ENCODE measurements around the gene UBAC2.
"Not testable (repeated sequence)": the region's sequence is repeated elsewhere in the genome, so short reads cannot be mapped to it uniquely, and the experiment has no call there.

The UBAC2 gene

DNA sequence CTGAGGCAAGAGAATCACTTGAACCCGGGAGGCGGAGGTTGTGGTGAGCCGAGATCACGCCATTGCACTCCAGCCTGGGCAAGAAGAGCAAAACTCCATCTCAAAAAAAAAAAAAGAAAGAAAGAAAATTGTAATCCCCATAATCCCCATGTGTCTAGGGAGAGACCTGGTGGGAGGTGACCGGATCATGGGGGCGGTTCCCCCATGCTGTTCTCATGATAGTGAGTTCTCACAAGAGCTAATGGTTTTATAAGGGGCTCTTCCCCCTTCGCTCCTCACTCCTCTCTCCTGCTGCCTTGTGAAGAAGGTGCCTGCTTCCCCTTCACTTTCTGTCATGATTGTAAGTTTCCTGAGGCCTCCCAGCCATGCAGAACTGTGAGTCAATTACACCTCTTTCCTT, 192.7 kb downstream of the UBAC2 start:
- DNase-seq (ENCODE audit: low read depth) = not testable (repeated sequence)

DNA sequence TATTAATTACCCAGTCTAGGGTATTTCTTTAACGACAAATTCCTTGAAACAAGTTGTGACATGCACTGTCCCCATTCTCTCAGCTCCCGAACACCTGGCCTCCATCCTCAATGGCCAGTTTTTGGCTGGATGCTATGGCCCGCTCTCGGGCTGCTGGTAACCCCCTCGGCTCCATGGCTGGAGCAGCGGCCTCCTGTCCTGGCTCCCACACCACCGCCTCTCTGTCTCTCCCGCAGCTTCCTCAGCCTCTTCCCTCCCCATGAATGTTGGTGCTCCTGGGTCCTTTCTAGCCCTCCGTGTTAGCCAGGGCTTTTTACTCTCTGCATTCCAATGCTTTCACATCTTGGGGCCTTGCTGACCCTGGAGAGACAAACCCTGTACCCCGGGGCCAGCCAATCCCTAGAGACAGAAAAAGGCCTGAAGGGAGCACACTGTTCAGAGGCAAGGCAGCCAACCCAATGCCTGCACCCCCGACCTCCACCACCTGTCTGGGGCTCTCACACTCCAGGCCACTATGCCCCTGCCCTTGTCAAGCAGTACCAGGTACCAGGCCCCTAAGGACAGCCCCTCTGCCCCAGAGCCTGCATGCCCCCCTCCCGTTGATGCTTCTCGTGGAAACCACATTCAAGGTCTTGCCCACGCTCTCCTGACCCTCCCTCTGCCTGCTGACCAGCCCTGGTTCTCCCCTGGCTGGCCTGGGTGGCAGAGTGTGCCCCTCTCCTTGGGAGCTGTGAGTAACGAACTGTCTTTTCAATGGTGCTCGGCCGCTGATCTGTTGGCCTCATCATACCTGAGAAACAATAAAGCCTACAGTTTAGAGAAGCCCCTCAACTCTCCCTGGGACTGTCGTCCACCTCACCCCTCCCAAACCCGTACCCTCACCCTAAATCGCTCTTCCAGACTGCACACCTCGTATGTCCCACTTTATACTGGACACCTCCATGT, 193.4 kb downstream of the UBAC2 start:
- DNase-seq (ENCODE audit: low read depth) = no peak

DNA sequence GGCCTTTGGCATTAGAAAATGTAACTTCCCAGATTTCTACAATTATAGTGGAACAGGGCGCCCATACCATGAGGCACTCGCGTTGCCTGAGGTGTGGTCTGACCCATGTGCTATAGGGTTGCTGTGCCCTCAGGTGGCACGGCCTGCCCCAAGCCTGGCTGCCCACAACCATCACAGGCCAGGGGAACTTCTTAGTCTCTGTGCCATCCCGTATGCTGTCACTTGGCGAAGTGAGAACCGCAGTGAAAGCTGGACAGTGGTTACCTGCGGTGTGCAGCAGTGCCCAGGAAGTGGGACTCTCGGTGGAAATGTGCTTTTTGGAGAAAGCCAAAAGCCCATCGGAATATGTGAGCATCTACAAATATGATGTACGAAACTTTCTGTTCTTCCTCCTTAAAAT, 194.8 kb downstream of the UBAC2 start:
- no peak for DNase-seq (ENCODE audit: low read depth)

GRCh38 chr13:99396446-99396845, 195.8 kb downstream of the UBAC2 start:
- no peak for DNase-seq (ENCODE audit: low read depth)

DNA sequence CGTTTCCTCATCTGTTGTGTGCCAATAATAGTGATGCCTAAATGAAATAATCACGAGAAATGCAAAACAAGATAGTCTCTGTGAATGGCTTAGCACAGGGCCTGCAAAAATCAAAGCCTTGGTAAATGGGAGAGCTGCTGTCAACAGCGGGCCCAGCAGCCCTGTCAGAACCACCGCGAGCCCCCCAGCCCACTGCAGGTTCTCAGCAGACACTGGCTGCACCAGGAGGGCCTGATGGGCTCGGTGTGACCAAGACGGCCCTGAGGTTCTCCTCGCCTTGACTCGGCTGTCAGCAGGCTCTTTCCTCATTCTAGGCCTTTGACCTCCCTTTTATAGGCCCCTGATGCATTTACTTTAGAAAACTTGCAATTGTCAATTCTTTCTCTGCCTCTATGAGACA, 197.4 kb downstream of the UBAC2 start:
- no peak for DNase-seq (ENCODE audit: low read depth)

- no peak for DNase-seq (ENCODE audit: low read depth)
Observed at GRCh38 chr13:99398916-99399622, 198.4 kb downstream of the UBAC2 start.

GRCh38 chr13:99399623-99399974, 198.9 kb downstream of the UBAC2 start:
- DNase-seq (ENCODE audit: low read depth) = no peak

DNA sequence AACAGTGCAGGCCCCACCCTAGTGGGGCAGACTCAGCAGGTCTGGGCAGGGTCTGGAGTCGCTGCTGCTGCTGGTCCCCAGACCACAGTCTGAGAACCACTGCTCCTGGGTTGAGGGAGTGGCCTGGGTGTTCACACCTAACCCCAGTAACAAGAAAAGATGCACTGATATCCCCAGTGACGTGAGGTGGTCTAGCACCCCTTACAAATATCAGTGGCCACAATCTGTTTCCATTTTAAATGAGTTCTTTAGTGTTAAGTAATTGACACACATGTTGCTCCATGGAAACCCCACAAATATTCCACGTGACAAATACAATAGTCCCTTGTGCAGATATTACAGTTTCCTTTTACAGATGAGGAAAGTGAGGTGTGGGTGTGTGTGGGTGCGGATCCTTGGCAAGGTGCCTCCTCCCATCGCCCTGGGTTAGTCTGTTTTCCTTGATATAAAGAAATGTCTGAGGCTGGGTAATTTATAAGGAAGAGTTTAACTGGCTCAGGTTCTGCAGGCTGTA, 202.9 kb downstream of the UBAC2 start:
- no peak for DNase-seq (ENCODE audit: low read depth)

GRCh38 chr13:99404005-99404755, 203.5 kb downstream of the UBAC2 start:
- DNase-seq (ENCODE audit: low read depth) = no peak

DNA sequence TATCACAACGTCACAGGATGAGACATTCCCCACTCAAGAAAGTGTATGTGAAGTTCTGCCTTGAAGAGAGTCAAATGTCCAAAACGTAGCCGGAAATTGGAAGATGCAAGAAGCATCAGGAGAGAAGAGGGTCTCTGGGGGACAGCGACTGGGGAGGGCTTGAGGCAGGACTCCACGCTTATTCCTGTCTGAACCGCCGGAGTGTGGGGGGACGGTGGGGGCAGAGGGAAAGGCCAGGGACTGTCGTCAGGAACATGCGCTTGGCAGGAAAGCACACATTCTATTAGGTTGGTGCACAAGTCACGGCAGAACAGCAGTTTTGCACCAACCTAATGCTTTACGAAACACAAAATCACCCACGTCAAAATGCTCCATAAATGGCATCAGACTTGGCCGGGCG, 205.3 kb downstream of the UBAC2 start:
- no peak for DNase-seq (ENCODE audit: low read depth)

- DNase-seq (ENCODE audit: low read depth) = no peak
Observed at GRCh38 chr13:99406799-99407201, 206.1 kb downstream of the UBAC2 start.

GRCh38 chr13:99407906-99408702, 207.4 kb downstream of the UBAC2 start:
- no peak for DNase-seq (ENCODE audit: low read depth)

DNA sequence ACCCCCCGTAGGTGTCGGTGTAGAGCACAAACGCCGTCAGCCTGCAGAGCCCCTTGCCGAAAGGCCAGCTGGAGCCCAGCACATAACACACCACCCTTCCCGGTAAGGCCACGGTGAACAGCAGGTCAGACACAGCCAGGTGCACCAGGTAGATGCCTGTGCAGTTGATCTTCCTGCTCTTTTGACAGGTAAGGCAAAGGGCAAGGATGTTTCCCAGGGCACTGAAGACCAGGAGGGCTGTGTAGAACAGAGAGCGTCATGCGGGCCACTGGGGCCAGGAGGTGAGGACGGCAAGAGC, 208.0 kb downstream of the UBAC2 start:
- DNase-seq (ENCODE audit: low read depth) = no peak

DNA sequence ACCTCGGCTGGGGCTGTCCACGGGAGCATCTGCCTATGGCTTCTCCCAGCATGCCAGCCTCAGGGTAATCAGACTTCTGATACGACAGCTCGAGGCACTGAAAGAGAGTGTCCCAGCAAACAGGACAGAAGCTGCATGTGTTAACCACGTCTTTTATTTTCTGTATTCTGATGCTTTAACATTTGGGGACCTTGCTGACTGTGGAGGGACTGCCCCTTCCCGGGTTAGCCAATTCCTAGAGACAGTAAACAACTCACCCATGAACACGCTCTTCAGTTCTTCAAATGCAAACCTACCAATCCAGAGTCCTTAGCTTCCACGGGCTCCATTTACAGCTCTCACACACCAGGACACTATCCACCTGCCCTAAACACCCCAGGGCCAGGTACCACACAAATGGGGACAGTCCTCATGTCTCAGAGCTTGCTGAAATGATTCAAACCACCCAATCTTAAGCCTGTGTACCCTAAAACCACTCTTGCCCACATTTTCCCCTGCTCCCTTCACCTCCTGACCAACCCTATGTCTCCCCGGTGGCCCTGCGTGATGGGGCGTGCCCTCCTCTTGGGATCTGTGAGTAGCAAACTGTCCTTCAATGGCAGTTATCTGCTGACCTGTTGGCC, 208.9 kb downstream of the UBAC2 start:
- DNase-seq (ENCODE audit: low read depth) = not testable (repeated sequence)

- not testable (repeated sequence) for DNase-seq (ENCODE audit: low read depth)
Observed at GRCh38 chr13:99410646-99411475, 210.2 kb downstream of the UBAC2 start.

DNA sequence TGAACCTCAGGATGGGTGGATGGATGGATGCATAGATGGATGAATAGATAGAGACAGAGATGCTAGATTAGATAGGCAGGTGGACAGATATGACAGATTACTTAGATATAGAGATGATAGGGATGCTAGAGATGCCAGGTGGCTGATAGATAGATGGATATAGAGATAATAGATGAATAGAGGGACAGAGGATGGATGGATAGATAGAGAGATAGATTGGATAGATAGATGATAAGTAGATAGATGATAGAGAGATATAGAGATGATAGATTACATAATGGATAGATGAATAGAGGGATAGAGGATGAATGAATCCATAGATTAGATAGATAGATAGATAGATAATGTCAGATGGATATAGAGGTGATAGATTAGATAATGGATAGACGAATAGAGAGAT, 212.2 kb downstream of the UBAC2 start:
- DNase-seq (ENCODE audit: low read depth) = no peak

- DNase-seq (ENCODE audit: low read depth) = no peak
Observed at GRCh38 chr13:99414048-99414995, 213.7 kb downstream of the UBAC2 start.

- DNase-seq (ENCODE audit: low read depth) = no peak
Observed at GRCh38 chr13:99415014-99415650, 214.5 kb downstream of the UBAC2 start.

GRCh38 chr13:99415851-99416331, 215.2 kb downstream of the UBAC2 start:
- no peak for DNase-seq (ENCODE audit: low read depth)

Measured in GM04503 (cell line).